GM21447 (cell line): ENCODE results near the gene TANGO6.

Source experiments
- ATAC-seq: cut with Tn5 transposase; IDR thresholded peaks from one replicate; pipeline ENCODE4 v1.9.1; 2021; ENCODE audit not compliant: unreplicated experiment

TANGO6 gene

DNA sequence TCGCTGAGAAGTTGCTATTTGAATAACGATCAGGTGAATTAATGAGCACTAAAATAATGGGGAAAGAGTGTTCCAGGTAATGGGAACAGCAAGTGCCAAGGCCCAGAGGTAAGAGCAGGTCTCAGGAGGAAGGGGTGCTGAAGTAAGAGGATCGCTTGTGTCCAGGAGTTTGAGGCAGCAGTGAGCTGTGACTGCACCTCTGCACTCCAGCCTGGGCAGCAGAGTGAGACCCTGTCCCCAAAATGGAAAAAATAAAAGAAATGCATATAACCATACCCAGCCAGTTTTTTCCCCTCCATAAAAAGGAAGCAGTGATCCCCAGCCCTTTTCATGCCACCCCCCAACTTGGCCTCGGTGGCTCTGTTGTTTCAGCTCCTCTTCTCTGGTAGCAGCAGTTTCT is 245.4 kb downstream of the TANGO6 start:
- no peak for ATAC-seq

DNA sequence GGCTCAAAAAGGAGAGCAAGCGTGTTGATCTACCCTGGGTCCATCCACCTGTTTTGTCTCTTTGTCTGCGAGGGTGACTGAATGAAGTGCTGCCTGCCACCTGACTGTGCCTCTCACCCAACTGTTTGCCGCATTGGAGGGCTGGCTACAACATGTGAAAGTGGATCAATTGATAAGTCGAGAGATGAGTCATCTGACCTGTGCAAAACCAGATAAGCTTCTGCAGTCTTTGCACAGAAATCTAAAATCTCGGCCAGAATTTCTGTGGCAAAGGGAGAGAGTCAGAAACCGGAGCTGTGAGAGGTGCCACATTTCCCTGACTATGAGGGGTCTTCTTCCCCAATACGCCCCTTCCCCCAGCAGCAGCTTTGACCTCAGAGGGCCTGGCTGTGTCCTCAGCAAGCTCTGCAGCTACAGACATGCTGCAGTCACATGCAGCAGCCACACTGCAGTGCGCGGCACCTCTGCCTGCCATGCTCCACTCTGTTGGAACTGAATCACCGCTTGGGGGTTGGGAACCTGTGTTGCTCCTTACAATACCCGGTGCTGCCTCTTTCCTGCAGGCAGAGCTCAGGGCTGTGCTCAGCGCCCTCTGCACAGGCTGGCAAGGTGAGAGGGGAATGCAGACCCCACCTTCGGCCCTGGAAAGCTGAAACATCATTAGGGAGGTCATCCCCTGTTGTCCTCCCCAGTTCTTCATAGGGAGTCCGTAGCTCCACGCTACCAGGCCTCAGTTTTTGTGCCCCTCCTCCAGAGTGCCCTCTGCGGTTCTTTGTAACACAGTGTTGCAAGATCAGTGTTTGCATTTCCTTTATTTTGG is 246.0 kb downstream of the TANGO6 start:
- no peak for ATAC-seq

- ATAC-seq, result no peak
Observed at GRCh38 chr16:69093974-69094373, 250.6 kb downstream of the TANGO6 start.

- ATAC-seq, result no peak
Observed at GRCh38 chr16:69094501-69094900, 251.2 kb downstream of the TANGO6 start.

DNA sequence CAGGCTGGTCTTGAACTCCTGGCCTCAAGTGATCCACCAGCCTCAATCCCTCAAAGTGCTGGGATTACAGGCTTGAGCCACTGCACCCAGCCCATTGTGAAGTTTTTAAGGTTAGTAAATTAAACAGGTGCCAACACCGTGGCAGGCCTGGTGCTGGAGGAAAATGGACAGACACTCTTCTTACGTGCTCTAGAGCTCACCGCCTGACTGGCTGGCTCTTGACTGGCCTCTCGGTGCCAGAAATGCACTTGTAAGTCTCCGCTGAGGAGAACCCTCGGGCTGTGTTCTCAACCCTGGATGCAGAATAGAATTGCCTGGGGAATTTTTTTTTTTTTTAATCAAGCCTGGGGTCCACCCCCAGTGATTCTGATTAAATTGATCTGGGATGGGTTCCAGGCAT is 251.9 kb downstream of the TANGO6 start:
- no peak for ATAC-seq

DNA sequence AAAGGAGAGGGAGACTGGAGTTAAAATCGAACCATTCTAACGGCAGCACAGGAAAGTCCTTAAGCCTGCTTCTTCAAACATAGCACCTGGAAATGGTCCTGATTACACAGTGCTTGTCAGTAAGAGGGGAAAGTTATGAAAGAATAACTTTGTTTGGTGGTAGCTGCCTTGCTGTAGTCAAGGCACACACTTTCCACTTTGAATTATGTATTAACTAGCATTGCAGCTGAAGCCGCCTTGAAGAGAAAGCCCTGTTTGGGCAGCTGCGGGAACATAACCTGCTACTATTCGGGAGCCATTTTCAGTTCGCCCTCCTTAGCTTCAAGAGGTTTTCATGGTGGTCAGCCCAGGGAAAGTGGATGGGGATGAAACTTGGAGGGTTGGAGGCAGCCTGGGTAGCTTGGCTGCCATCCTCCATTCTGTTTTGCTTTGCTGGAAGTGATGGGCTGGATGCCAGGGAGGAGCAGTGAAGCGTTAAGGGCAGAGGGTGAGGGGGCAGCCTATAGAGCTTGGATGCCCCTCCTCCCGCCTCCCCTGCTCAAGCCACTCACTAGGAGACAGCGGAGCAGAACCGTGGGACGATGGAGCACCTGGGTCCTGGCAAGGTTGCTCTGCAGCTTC is 256.9 kb downstream of the TANGO6 start:
- ATAC-seq, result no peak

DNA sequence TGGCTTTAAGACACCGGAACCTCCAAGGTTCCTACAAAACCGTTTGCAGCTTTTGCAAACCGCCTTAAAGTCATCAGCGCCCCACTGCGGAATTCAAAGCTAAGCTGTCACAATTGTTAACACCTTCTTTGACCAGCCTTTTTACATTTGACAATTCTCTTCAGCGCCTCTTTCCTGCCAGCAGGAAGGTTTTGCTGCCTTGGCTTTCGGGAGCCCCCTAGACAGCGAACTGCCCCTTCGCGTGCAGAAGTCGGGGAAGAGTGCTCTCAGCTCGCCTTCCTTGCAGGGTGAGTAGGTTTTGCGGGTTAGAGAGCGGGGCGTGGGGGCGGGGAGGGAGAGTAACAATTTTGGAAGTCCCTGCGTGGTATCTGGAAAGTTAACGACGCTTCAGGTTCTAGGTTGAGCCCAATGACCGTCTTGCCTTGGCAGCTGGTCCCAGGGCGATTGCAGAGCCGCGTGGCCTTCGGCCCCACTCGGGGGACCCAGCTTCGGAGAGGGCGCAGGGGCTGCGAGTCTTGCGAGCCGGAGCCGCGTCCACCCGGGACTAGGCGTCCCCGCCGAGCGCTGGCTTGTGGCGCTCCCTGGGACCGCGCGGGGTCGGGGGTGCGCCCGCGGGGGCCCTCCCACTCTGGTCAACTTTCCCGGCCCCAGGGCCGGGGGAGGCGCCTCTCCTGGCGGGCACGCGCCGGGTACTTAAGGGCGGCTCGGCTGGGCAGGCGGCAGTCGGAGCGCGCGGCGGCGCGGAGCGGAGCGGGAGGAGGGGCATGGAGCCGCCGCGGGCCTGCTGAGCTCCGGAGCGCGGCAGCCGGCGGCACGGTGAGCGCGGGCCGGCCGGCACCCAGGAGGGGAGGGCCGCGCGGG is 262.4 kb downstream of the TANGO6 start, which contains the start of gene HAS3:
Gene HAS3 (plus strand): TSS at position 153 of the 861 bp plus-strand sequence. CDS start 3,743 bp downstream, outside the sequence.
- ATAC-seq, result no peak

GRCh38 chr16:69106491-69107315 is 263.4 kb downstream of the TANGO6 start:
- no peak for ATAC-seq

- no peak for ATAC-seq
Observed at GRCh38 chr16:69107316-69107962, 264.1 kb downstream of the TANGO6 start.

GRCh38 chr16:69108064-69108904 is 265.0 kb downstream of the TANGO6 start:
- ATAC-seq, result no peak

GRCh38 chr16:69108905-69109252 is 265.5 kb downstream of the TANGO6 start:
- ATAC-seq, result no peak

- no peak for ATAC-seq
Observed at GRCh38 chr16:69109486-69110270, 266.3 kb downstream of the TANGO6 start.

- ATAC-seq, result no peak
Observed at GRCh38 chr16:69110406-69110805, 267.1 kb downstream of the TANGO6 start.

GRCh38 chr16:69111216-69111875 is 268.0 kb downstream of the TANGO6 start:
- no peak for ATAC-seq

DNA sequence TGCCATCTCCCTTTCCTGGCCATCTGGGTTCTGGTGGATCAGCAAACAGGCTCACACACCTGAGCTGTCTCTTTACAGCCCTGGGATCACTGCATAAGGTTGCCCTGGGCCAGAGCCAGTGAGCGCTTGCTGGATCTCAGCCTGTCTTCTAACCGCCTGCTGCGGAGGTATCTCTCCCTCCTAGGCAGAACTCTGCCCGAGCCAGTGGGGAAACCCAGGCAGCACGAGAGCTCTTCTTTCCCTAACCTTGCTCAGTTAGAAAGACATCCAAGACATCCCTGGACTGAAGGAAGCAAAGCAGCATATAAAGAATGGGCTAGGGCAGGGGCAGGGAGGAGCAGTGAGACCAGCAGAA is 268.5 kb downstream of the TANGO6 start:
- ATAC-seq, result no peak

GRCh38 chr16:69112285-69113129 is 269.2 kb downstream of the TANGO6 start:
- no peak for ATAC-seq

DNA sequence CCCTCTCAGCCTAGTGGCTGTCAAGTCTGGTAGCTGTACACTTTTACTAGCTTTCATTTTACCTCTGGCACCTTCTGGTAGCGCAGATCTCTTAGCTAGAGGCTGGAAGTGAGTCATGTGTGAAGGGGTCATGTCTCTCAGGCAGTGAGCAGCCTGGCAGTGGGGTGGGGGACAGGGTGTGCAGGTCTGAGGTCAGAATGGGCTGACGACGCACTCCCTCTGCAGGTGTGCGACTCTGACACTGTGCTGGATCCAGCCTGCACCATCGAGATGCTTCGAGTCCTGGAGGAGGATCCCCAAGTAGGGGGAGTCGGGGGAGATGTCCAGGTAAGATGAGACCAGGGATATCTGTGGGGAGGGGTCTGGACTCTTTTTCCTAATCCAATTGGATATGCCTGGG is 269.9 kb downstream of the TANGO6 start:
- ATAC-seq, result no peak
